HG03039 (cell line): ENCODE results near the gene RYR1.
"Not testable (repeated sequence)": the region's sequence is repeated elsewhere in the genome, so short reads cannot be mapped to it uniquely, and the experiment has no call there.

Experiments used
- ATAC-seq: cut with Tn5 transposase; IDR thresholded peaks from one replicate; pipeline ENCODE4 v1.9.1; 2021; ENCODE audit warnings: mild to moderate bottlenecking, moderate library complexity; ENCODE audit not compliant: unreplicated experiment

The RYR1 gene

DNA sequence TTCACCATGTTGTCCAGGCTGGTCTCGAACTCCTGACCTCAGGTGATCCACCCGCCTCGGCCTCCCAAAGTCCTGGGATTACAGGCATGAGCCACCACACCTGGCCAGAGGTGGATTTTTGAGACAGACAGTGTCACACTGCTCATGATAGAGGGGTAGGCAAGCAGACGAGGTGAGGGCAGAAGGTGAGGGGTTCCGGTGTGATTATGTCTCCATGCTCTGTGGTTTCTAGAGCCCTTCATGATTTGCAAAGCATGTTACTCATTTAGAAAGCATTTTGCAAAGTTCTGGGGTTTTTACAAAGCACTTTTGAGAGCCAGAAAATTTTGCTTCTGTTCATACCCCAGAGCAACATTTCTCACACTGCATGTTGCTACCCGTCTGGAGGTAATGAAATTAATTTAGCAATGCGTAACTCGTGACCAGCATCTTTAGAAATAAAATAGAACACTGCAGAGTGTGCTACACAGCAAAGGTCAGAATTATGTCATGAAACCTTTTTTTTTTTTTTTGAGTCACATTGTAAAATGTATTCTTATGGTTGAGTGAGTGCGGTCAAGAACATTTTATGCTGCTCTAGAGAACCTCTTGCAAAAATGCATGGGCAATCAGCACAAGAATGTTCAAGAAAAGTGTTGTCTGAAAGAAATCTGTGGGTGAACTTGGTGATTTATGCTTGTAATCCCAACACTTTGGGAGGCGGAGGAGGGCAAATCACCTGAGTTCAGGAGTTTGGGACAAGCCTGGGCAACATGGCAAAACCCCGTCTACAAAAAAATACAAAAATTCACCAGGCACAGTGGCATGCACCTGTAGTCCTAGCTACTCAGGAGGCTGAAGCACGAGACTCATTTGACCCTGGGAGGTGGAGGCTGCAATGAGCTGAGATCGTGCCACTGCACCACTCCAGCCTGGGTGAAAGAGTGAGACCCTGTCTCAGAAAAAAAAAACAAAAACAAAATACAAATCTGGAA lies 126.2 kb downstream of the RYR1 start:
- ATAC-seq, result peak; percentile 51

DNA sequence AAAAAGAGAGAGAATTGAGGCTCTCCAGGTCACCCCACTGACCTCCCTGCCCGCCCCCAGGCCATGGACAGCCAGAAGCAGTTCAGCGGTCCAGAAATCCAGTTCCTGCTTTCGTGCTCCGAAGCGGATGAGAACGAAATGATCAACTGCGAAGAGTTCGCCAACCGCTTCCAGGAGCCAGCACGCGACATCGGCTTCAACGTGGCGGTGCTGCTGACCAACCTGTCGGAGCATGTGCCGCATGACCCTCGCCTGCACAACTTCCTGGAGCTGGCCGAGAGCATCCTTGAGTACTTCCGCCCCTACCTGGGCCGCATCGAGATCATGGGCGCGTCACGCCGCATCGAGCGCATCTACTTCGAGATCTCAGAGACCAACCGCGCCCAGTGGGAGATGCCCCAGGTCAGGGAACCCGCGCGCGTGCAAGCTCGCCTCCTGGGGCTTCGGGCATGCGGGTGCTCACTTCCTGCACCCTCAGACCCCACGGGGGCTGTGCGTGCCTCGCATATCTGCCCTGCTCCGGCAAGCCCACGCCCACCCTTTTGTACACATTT lies 127.6 kb downstream of the RYR1 start:
- ATAC-seq, result no peak

DNA sequence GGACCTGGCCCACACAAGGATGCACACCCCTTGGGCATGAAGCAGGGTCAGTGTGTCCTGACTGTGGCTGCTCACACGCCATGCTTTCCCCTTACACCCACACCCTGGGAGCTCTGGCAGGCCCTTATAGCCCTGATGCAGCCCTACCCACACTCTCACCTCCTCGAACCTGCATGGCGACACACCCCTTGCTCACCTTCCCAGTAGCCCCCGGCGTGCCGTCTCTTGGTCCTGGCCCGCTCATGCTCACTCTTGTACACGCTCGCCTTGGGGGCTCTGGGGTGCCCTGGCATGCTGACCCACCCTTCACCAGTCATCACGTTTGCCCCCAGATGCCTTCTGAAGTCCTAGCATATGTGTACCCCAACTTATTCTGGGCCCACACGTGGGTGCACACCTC lies 128.2 kb downstream of the RYR1 start:
- ATAC-seq, result no peak

DNA sequence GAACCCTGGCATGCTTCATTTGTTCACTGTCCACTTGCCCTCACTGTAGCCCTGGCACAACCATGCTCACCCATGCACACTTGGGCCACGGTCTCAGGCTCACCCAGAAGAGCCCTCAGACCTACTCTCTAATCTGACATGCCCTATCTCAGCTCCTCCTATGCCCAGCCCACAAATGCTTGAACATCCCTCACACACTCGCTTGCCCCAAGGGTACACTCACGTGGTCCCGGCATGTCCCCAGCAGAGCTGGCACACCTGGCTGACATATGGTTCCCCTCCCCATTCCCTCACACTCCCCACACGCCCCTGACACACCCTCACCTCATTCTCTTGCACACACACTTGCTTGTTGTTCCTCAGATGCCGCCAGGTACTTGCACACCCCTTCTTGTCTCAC lies 128.6 kb downstream of the RYR1 start:
- ATAC-seq, result no peak

DNA sequence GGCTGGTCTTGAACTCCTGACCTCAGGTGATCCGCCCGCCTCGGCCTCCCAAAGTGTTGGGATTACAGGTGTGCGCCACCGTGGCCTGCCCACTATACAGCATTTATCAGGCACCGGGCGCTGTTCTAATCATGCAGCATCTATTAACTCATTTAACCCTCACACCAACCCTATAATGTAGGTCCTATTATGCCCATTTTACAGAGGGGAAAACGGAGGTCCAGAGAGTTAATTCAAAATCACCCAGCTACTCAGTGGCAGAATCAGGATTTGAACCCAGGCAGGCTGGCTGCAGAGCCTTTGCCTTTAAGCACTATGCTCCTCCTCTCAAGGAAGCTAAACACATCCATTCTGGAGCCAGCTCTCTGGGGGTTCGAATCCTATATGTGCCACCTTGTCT lies 130.0 kb downstream of the RYR1 start:
- ATAC-seq, result no peak

DNA sequence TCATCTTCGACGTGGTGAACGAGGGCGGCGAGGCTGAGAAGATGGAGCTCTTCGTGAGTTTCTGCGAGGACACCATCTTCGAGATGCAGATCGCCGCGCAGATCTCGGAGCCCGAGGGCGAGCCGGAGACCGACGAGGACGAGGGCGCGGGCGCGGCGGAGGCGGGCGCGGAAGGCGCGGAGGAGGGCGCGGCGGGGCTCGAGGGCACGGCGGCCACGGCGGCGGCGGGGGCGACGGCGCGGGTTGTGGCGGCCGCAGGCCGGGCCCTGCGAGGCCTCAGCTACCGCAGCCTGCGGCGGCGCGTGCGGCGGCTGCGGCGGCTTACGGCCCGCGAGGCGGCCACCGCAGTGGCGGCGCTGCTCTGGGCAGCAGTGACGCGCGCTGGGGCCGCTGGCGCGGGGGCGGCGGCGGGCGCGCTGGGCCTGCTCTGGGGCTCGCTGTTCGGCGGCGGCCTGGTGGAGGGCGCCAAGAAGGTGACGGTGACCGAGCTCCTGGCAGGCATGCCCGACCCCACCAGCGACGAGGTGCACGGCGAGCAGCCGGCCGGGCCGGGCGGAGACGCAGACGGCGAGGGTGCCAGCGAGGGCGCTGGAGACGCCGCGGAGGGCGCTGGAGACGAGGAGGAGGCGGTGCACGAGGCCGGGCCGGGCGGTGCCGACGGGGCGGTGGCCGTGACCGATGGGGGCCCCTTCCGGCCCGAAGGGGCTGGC lies 131.6 kb downstream of the RYR1 start:
- no peak for ATAC-seq

DNA sequence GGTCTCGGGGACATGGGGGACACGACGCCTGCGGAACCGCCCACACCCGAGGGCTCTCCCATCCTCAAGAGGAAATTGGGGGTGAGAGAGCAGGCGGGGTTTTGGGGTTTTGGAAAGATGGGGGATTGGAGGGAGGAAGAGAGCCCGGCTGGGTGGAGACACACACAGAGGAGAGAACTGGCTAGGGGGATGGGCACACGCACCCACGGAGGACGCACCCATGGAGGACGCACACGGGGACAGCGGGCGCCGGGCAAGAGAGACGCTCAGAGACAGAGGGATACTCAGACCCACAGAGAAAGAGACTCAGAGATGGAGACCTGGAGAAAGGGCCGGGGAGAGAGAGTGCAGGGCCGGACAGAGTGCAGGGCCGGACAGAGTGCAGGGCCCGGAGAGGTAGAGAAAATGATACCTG lies 132.2 kb downstream of the RYR1 start:
- no peak for ATAC-seq

DNA sequence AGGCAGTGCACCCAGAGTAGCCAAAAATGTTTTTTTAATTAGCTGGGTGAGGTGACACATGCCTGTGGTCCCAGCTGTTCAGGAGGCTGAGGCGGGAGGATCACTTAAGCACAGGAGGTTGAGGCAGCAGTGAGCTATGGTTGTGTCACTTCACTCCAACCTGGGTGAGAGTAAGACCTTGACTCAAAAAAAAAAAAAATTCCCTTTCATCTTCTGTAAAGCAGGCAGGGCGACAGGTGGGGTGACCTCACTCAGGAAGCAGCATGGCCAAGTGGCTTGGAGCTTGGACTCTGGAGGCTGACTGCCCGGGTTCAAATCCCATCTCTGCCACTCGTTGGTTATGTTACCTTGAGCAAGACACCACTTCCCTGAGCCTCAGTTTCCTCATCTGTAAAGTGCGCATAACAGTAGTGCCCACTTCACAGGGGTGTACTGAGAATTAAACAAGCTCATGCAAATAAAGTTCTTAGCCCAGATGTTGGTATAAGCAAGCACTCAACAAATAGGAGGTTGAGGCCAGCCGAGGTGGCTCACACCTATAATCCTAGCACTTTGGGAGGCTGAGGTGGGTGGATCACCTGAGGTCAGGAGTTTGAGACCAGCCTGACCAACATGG lies 136.0 kb downstream of the RYR1 start:
- ATAC-seq, result no peak

DNA sequence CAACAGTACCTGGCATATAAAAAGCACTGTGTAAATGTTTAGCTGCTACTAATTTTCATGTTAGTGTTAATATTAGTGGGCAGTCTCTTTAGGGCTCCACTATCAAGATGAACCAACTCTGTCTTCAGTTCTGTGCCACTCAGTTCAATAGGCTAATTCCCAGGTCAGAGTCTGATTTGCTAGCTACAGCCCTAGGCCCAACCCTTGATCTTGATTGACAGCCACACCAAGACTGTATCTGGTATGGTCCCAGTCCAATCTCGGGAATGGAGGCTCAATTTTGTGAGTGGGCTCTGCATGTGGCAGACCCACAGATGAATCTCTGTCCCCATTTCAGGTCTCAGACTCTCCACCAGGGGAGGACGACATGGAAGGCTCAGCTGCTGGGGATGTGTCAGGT lies 138.2 kb downstream of the RYR1 start:
- ATAC-seq, result no peak

DNA sequence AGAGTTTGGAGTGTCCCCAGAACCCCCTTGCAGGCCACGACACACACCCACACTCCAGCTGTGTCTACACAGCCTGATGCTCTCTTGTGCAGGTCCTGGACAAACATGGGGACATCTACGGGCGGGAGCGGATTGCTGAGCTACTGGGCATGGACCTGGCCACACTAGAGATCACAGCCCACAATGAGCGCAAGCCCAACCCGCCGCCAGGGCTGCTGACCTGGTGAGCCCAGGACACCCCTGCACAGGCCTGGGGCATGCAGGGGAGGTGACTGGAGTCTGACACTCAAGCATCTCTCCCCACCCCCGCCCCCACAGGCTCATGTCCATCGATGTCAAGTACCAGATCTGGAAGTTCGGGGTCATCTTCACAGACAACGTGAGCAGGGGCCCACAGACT lies 144.3 kb downstream of the RYR1 start:
- ATAC-seq, result no peak

DNA sequence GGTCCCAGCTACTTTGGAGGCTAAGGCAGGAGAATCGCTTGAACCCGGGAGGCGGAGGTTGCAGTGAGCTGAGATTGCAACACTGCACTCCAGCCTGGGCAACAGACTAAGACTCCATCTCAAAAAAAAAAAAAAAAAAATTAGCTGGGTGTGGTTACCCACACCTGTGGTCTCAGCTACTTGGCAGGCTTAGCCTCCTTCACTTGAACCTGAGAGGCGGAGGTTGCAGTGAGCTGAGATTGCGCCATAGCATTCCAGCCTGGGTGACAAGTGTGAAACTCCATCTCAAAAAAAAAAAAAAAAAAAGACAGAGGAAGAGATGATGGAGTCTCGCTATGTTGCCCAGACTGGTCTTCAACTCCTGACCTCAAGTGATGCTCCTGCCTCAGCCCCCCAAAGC lies 145.8 kb downstream of the RYR1 start:
- not testable (repeated sequence) for ATAC-seq

DNA sequence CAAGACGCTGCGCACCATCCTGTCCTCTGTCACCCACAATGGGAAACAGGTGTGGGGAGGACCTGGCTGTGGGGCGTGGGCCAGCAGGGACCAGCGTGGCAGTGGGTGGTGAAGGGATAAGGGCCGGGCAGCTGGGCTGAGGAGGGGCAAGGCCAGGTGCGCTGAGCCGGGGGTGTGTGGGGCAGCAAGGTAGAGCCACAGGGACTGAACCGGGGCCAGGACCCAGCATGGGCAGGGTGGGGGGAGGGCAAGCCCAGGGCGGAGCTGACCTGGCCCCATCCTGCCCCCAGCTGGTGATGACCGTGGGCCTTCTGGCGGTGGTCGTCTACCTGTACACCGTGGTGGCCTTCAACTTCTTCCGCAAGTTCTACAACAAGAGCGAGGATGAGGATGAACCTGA lies 146.6 kb downstream of the RYR1 start:
- ATAC-seq, result no peak

DNA sequence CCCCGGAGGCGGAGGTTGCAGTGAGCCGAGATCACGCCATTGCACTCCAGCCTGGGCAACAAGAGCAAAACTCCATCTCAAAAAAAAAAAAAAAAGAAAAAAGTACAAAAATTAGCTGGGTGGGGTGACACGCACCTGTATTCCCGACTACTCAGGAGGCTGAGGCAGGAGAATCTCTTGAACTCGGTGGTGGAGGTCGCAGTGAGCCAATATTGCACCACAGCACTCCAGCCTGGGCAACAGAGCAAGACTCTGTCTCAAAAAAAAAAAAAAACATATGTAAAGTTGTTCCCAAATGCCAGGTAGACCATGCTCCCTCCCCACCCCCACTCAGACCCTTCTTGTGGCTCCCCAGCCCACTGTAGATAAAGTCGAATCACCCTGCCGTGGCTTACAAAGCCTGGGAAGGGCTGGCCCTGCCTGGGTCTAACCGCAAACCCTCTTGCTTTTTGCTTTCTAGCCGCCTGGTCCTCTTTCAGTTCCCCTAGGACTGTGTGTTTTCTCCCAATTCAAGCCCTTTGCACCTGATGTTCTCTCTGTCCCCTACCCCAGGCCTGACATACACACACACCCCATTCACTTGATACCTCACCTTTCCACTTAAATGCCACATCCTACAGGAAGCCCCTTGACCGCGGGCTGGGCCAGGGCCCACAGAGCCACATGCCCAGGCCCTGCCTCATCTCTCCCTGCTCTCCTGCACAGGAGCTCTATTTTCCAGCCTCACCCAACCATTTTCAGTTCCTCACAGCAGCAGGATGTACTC lies 149.9 kb downstream of the RYR1 start:
- no peak for ATAC-seq

DNA sequence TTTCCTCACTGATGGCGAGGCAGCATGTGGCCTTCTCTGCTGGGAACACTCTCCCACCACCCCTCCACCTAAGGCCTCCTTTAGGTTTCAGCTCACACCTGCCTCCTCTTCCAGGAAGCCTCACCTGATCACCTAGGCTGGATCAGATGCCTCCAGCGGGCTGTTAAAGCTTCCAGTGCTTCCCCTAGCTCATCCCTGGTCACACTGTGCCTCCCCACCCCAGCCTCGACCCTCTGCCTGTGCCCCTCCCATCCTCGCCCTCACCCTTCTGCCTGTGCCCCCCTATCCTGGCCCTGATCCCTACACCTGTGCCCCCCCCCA lies 150.5 kb downstream of the RYR1 start:
- ATAC-seq, result no peak

DNA sequence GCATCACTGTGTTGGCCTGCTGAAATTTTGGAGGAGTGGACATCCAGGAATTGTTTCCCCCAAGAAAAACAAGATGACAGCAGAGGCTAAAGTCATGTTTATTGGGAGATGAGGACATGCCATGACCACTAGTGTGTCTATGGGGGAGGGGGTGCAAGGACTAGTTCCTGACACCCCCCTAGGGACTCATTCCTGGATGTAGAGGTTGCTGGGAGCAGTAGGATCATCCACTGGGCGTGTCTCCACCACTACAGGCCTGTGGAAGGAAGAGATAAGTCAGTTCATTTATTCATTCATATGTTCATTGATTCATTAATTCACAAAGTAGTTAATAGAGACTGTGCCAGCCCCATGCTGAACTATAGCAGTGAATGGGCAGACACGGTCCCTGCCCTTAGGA lies 154.1 kb downstream of the RYR1 start:
- no peak for ATAC-seq

DNA sequence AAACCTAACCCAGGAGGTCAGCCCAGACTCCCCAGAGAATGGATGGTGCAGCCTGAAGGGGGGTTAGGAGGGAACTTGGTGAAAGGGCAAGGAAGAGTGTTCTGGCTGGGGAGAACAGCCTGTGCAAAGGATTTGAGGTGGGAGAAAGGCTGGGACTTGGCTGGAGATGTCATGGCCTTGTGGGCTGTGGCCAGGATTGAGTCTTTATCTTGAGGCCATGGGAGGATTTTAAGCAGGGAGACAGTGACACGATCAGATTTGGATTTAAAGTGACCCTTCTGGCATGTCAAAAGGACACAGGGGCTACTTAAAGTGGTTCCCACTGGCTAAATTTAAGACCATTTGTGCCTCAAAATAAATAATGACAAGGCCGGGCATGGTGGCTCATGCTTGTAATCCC lies 154.6 kb downstream of the RYR1 start:
- ATAC-seq, result no peak

DNA sequence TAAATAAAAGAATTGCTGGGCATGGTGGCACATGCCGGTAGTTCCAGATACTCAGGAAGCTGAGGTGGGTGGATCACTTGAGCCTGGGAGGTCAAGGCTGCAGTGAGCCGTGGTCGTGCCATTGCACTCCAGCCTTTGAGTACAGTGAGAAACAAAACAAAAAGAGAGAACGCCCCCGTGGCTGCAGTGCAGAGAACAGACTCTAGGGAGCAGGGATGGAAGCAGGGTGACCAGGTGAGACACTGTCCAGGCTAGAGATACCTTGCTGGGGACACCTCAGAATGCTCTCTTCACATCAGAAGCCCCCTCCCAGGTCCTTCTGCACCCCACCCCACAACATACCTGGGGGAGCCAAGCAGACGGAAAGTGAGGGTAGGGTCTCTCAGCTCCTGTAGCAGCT lies 159.4 kb downstream of the RYR1 start:
- no peak for ATAC-seq

DNA sequence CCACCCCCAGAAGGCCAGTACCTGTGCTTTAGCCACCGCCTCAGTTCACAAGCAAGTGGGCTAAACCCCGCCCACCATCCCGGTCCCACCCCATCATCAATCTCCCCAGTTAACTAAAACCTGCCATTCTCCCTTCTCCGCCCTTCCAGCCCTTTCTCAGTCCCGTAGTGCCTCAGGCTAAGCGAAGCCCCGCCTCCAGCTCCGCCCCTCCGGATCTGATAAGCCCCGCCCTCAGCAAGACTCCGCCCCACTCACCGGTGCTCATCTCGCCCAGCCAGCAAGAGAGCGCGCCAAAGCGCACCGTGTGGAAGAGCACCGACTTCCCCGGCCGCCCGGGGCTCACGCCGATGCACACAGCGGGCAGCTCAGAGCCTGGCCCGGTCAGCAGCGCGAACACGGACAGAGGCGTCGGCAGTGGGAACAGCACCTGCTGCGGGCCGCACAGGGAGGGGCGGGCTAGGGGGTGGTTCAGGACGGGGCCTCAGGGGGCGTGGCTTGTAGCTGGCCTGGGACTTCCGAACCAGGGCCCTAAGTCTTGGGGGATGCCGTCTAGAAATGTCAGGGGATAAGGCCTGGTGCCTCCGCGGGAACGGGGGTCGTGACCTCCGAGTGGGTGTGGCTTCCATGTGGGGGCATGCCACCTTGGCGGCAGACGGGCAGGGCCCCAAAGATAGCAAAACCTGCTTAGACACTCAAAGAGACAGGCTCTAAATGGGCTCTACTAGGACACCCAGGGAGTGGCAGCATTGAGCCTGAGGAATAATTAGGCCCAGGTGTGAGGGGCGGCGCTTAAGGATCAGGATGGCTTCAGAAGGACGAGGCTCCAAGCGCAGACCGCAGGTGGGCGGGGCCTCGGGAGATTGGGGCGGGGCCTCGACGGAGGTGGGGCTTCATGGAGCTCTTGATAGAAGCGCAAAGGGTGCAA lies 162.8 kb downstream of the RYR1 start:
- ATAC-seq, result no peak

DNA sequence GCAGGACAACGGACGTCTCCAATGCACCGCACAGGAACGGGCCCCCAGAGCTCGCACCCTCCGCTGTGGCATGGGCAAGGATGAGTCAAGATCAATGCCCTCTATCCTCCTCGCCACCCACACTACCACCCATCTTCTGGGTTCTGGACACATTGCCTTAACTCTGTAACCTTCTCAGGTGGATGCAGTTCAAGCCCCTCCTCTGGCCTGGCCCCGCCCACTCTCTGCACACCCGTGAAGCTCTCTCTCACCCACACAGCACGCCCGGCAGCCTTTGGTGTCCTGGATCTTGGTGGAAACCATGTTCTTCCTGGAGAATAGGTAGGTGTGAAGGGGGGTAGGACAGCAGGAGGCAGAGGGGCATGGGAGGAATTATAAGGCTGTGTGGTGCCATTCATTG lies 163.6 kb downstream of the RYR1 start:
- no peak for ATAC-seq

DNA sequence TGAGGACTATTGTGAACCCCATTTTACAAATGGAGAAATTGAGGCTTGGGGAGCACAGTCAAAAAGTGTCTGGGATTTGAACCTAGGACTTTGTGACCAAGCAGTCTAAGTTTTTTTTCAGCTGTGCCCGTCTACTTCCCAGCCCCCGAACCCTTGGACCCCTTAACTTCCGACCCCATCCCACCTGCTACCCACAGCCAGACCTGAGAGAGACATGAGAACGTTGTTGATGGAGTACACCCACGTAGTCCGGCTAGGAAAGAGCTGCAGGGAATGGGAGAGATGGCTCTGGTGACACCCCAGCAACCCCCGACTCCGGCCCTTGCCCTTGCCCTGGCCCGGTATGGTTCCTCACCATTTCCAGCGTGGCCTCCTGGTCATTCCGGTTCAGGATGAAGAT lies 166.2 kb downstream of the RYR1 start:
- no peak for ATAC-seq
